ENCODE results near the gene IMPDH2.

- no peak for TF ChIP-seq GATA2 (IDR thresholded peaks at IDR 0.05; ENCODE audit: low read depth, low read length)
- TF ChIP-seq GATA3 (IDR thresholded peaks at IDR 0.05; ENCODE audit: low read depth, low read length) = no peak
Measured at GRCh38 chr3:49018707-49019006, 10.5 kb downstream of the IMPDH2 start.

All from SH-SY5Y (cell line).